SU-DHL-6 (cell line): ENCODE results near the gene PEX11B.

Experiments
- H2AFZ ChIP-seq: fragments of 200-600 bp; sonication (generic); 2 replicates; pipeline ENCODE4 v1.6.1; 2014; ENCODE audit warnings: low read depth, mild to moderate bottlenecking, moderate library complexity, mixed read lengths, antibody characterized with exemption, low read length; ENCODE audit not compliant: severe bottlenecking
- H3F3A ChIP-seq: fragments of 200-600 bp; shearing (Covaris generic); 2 replicates; pipeline ENCODE4 v1.6.0; 2016; ENCODE audit warnings: antibody characterized with exemption, mild to moderate bottlenecking; ENCODE audit not compliant: insufficient read depth
- H3K27ac ChIP-seq: fragments of 200-600 bp; sonication (generic); 2 replicates; pipeline ENCODE4 v1.5.1; 2016; ENCODE audit warnings: low read depth, mild to moderate bottlenecking, low read length, moderate library complexity, mixed read lengths
- H3K27me3 ChIP-seq: fragments of 200-600 bp; sonication (generic), shearing (Covaris generic); 2 replicates; pipeline ENCODE4 v1.6.0; 2014; ENCODE audit warnings: mild to moderate bottlenecking, low read length
- H3K36me3 ChIP-seq: fragments of 200-600 bp; sonication (generic); 2 replicates; pipeline ENCODE4 v1.6.1; 2014; ENCODE audit warnings: mild to moderate bottlenecking, low read length, mixed read lengths
- H3K4me2 ChIP-seq: fragments of 300-600, 200-600 bp; shearing (Covaris generic), sonication (generic); 2 replicates; pipeline ENCODE4 v1.6.0; 2014; ENCODE audit warnings: low read length, low read depth, mild to moderate bottlenecking; ENCODE audit not compliant: poor library complexity, severe bottlenecking
- H3K4me3 ChIP-seq: fragments of 200-600 bp; sonication (generic); 2 replicates; pipeline ENCODE4 v1.5.1; 2014; ENCODE audit warnings: antibody characterized with exemption, low read length, mild to moderate bottlenecking, mixed read lengths; ENCODE audit not compliant: insufficient read depth, poor library complexity, severe bottlenecking
- H3K79me2 ChIP-seq: fragments of 200-600 bp; sonication (generic); 2 replicates; pipeline ENCODE4 v1.6.1; 2014; ENCODE audit warnings: mild to moderate bottlenecking, low read length, moderate library complexity; ENCODE audit not compliant: insufficient read depth
- H3K9ac ChIP-seq: fragments of 200-600 bp; sonication (generic); 2 replicates; pipeline ENCODE4 v1.7.0; 2014; ENCODE audit warnings: mild to moderate bottlenecking, low read length
- H3K9me2 ChIP-seq: fragments of 200-600 bp; sonication (generic); replicated peaks from 2 replicates; pipeline ENCODE4 v1.6.1; 2014; ENCODE audit warnings: low read length; ENCODE audit not compliant: insufficient read depth
- H3K9me3 ChIP-seq: fragments of 200-600 bp; sonication (generic); 2 replicates; pipeline ENCODE4 v1.6.1; 2014; ENCODE audit warnings: low read length, mixed read lengths; ENCODE audit not compliant: insufficient read depth
- H4K20me1 ChIP-seq: fragments of 200-600 bp; sonication (generic); 2 replicates; pipeline ENCODE4 v1.6.1; 2014; ENCODE audit warnings: low read depth, mild to moderate bottlenecking, antibody characterized with exemption, low read length, moderate library complexity, mixed read lengths
- EZH2phosphoT487 ChIP-seq: fragments of 200-600 bp; sonication (generic), shearing (Covaris generic); conservative IDR thresholded peaks from 2 replicates; pipeline ENCODE4 v1.6.1; 2018; ENCODE audit warnings: mild to moderate bottlenecking, antibody characterized with exemption, low read length, moderate library complexity, mixed read lengths
- TF ChIP-seq, protein P1 (sequence below): fragments of 200-600 bp; sonication (generic); IDR thresholded peaks from one replicate; pipeline ENCODE4 v1.5.1; 2017; ENCODE audit warnings: antibody characterized with exemption, mild to moderate bottlenecking, low read length, moderate library complexity; ENCODE audit not compliant: insufficient read depth, poor library complexity, severe bottlenecking

The PEX11B gene

DNA sequence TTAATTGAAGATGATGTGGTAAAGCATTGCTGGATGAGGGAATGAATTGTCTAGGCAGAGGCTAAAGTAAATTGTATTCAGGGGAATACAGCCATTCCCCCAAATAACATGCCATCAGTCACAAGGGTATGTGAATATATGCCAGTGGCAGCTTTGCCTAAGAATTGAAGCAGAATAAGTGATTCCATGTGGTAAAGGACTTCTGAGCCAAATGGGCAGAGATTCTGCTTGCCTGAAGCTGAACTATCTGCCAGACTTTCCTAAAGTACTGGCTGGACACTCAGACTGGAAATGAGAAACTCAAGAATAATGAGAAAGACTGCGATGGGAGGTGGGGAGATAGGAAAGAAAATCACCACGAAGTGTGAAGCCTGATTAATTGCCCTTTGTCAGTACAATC is 36.9 kb upstream of the PEX11B start:
- TF ChIP-seq EZH2phosphoT487: no peak
- TF ChIP-seq, protein P1, sequence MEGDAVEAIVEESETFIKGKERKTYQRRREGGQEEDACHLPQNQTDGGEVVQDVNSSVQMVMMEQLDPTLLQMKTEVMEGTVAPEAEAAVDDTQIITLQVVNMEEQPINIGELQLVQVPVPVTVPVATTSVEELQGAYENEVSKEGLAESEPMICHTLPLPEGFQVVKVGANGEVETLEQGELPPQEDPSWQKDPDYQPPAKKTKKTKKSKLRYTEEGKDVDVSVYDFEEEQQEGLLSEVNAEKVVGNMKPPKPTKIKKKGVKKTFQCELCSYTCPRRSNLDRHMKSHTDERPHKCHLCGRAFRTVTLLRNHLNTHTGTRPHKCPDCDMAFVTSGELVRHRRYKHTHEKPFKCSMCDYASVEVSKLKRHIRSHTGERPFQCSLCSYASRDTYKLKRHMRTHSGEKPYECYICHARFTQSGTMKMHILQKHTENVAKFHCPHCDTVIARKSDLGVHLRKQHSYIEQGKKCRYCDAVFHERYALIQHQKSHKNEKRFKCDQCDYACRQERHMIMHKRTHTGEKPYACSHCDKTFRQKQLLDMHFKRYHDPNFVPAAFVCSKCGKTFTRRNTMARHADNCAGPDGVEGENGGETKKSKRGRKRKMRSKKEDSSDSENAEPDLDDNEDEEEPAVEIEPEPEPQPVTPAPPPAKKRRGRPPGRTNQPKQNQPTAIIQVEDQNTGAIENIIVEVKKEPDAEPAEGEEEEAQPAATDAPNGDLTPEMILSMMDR: no peak
- no peak overlapping the region for H3K27ac ChIP-seq
- no peak overlapping the region for H2AFZ ChIP-seq
- peaks cover 27% of the 10 kb centered on the region; the same call in 1 of the 2 replicates for H3F3A ChIP-seq
- H3K9me3 ChIP-seq: no peaks in the 10 kb centered on the region
- no peaks in the 10 kb centered on the region for H3K36me3 ChIP-seq
- no peak overlapping the region for H3K4me2 ChIP-seq
- H3K79me2 ChIP-seq: no peaks in the 10 kb centered on the region
- no peak overlapping the region for H3K9ac ChIP-seq
- no peaks in the 10 kb centered on the region for H3K9me2 ChIP-seq
- no peak overlapping the region for H3K4me3 ChIP-seq
- H3K27me3 ChIP-seq: no peaks in the 10 kb centered on the region
- no peaks in the 10 kb centered on the region for H4K20me1 ChIP-seq

DNA sequence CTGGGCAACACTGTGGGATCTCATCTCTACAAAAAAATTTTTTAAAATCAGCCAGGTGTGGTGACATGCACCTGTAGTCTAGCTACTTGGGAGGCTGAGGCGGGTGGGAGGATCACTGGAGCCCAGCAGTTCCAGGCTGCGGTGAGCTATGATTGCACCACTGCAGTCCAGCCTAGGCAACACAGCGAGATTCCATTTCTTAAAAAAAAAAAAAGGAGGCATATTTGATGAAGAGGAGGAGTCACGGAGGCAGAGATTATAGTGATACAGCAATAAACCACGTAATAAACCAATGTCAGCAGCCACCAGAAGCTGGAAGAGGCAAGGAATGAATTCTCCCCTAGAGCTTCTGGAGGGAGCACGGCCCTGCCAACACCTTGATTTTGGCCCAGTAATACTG is 35.3 kb upstream of the PEX11B start:
- Histone ChIP-seq H3K9me2 (no peaks in the 10 kb centered on the region), H3K9me3 (no peaks in the 10 kb centered on the region), H2AFZ (no peak overlapping the region), H3K4me2 (no peak overlapping the region), H3K79me2 (no peaks in the 10 kb centered on the region), H4K20me1 (no peaks in the 10 kb centered on the region), H3F3A (peaks cover 15% of the 10 kb centered on the region; the same call in 1 of the 2 replicates), H3K27ac (no peak overlapping the region), H3K4me3 (no peak overlapping the region), H3K27me3 (no peaks in the 10 kb centered on the region), H3K36me3 (no peaks in the 10 kb centered on the region), H3K9ac (no peak overlapping the region)
- TF ChIP-seq EZH2phosphoT487: no peak
- TF ChIP-seq, protein P1: no peak

DNA sequence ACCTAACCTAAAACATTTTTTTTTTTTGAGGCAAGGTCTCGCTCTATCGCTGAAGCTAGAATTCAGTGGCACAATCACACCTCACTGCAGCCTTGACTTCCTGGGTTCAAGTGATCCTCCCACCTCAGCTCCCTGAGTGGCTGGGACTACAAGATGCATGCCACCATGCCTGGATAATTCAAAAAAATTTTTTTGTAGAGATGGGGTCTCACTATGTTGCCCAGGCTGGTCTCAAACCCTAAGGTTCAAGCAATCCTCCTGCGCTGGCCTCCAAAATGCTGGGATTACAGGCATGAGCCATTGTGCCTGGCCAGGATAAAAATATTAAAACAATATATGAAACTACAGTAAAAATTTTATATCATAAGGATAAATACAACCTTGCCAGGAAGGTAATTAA is 34.4 kb upstream of the PEX11B start:
- Histone ChIP-seq H3K9me2 (no peaks in the 10 kb centered on the region), H3K36me3 (no peaks in the 10 kb centered on the region), H4K20me1 (no peaks in the 10 kb centered on the region), H3F3A (peaks cover 13% of the 10 kb centered on the region; the same call in 1 of the 2 replicates), H3K9me3 (no peaks in the 10 kb centered on the region), H3K79me2 (no peaks in the 10 kb centered on the region), H3K9ac (no peak overlapping the region), H3K4me2 (no peak overlapping the region), H3K4me3 (no peak overlapping the region), H2AFZ (no peak overlapping the region), H3K27me3 (no peaks in the 10 kb centered on the region), H3K27ac (no peak overlapping the region)
- no peak for TF ChIP-seq EZH2phosphoT487
- TF ChIP-seq, protein P1: no peak
